Activated naive CD4-positive, alpha-beta T cell treated with anti-CD3 and anti-CD28 coated beads for 36 hours (primary cell): ENCODE results near the gene GPC6. TPM values are rescaled to one million over a fixed set of nuclear protein-coding genes. Genes with fewer than 3 reads are reported as not detected.
A peak's percentile ranks its signal among the peaks of the same experiment; 100 is the strongest.

Experiments
- CTCF ChIA-PET: fragments of 350-600 bp; sonication (Branson Sonifier 250); formaldehyde crosslinking; loops from one replicate; lab custom pipeline; 2021; ENCODE audit warnings: antibody characterized with exemption; lab: Charles Lee
- DNase-seq: peaks from one replicate; pipeline ENCODE4 v3.0.0-alpha.2; 2020
- H3K27ac Mint-ChIP-seq: one replicate; pipeline ENCODE4 v1.8.0; 2021; ENCODE audit warnings: mild to moderate bottlenecking, mixed read lengths
- H3K27me3 Mint-ChIP-seq: one replicate; pipeline ENCODE4 v1.8.0; 2021; ENCODE audit warnings: low read depth, mixed read lengths
- H3K36me3 Mint-ChIP-seq: one replicate; pipeline ENCODE4 v1.8.0; 2021; ENCODE audit warnings: low read depth, mixed read lengths
- H3K4me1 Mint-ChIP-seq: one replicate; pipeline ENCODE4 v1.8.0; 2021; ENCODE audit warnings: low read depth, mixed read lengths
- H3K4me3 Mint-ChIP-seq: one replicate; pipeline ENCODE4 v1.8.0; 2021; ENCODE audit warnings: mild to moderate bottlenecking, moderate library complexity, mixed read lengths
- H3K9me3 Mint-ChIP-seq: one replicate; pipeline ENCODE4 v1.8.0; 2021; ENCODE audit warnings: mixed read lengths
- intact Hi-C: fragments of 100-400 bp; cut with micrococcal nuclease; formaldehyde crosslinking; loops from one replicate; pipeline ENCODE4 v1.15.1; 2023
- total RNA-seq, 2 experiments: library from RNA; stranded (reverse); gene quantifications; one replicate each; pipeline ENCODE4 v1.2.3, GENCODE V29; 2021

GPC6 gene
- total RNA-seq, 2 experiments from 2014 or later = not detected

DNA sequence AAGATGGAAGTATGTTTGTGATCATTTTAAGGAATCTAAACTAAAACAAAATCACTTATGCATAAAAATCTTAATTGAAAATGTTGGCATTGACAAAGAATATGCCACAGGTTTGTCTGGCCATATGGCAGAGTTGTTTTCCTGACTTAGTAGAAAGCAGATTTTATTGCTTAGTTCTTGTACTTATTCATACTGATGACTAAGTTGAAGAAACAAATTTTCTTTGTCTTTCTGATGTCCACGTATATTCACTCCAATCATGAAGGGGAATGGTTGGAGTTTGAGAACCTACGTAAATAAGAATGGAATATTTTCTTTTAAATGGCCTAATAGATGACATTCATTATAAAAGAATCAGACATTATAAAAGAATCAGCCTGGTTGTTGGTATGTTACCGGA, 8.0 kb upstream of the GPC6 start:
- no peak for DNase-seq
- CTCF ChIA-PET = no interaction called here
- Mint-ChIP-seq H3K27me3 (peaks cover 5% of the 10 kb centered on the region), H3K9me3 (no peaks in the 10 kb centered on the region), H3K4me1 (no peaks in the 10 kb centered on the region), H3K36me3 (no peaks in the 10 kb centered on the region), H3K4me3 (no peak overlapping the region), H3K27ac (no peak overlapping the region)
- intact Hi-C loops = no loop called here

DNA sequence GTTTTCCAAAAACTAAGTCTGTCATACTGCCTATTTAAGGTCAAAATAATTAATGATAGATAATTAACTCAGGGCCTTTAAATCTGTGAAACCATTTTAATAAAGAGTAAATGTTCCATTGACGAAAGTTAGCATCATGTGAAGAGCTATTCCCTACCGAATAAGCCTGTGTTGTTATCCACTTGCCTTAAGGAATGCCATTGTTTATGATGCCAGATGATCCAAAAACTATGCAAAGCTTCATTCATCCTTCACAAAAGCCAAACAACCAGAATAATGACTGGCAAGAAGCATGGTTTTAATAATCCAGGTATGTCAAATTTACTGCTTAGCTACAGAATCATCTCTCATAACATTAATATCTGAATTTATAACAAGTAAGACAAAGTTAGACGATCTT, 6.5 kb upstream of the GPC6 start:
- Mint-ChIP-seq H3K4me1 (no peaks in the 10 kb centered on the region), H3K4me3 (no peak overlapping the region), H3K27me3 (peaks cover 9% of the 10 kb centered on the region), H3K9me3 (no peaks in the 10 kb centered on the region), H3K27ac (no peak overlapping the region), H3K36me3 (no peaks in the 10 kb centered on the region)
- no peak for DNase-seq
- CTCF ChIA-PET = no interaction called here
- intact Hi-C loops = no loop called here

DNA sequence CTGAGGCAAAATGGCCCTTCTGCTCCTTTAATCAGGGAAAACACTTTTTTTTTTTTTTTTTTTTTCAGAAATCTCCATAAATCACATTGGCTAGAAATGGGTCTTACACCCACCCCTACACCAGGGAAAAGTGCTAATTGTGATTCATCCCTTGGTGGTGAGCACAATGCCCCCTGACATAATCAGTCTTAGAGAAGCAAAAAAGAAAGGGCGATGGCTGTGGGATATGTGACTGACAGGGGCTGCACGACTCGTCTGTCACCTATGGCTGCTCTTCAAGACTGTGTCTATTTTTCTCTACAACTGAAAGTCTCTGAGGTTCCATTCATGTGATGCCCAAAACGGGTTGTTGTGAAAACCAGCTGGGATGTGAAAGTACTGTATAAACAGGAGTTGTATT, 3.6 kb upstream of the GPC6 start:
- intact Hi-C loops = no loop called here
- CTCF ChIA-PET = no interaction called here
- no peak overlapping the region for H3K27ac Mint-ChIP-seq
- H3K9me3 Mint-ChIP-seq = no peaks in the 10 kb centered on the region
- H3K27me3 Mint-ChIP-seq = peaks cover 32% of the 10 kb centered on the region
- H3K4me3 Mint-ChIP-seq = no peak overlapping the region
- H3K36me3 Mint-ChIP-seq = no peaks in the 10 kb centered on the region
- H3K4me1 Mint-ChIP-seq = peaks cover 2% of the 10 kb centered on the region
- no peak for DNase-seq

DNA sequence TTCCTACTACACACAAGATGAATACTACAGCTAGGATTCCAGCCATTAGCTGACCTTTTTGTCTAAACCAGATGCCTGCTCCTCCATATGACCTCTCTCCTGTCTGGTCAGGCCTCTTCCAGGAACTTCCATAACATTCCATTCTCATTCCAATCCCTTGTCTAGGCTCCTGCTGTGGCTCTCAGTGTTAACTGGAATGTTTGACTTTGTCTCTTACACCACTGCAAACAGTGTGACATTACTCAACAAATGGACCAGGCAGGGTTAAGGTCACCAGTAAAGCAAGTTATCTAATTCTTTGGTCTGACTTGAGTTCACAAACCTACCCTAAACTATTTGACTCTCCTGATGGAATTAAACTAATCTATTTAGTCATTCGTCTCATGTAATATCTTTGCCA, 2.1 kb upstream of the GPC6 start:
- Mint-ChIP-seq H3K9me3 (no peaks in the 10 kb centered on the region), H3K4me3 (no peak overlapping the region), H3K4me1 (peaks cover 5% of the 10 kb centered on the region), H3K27ac (no peak overlapping the region), H3K36me3 (no peaks in the 10 kb centered on the region), H3K27me3 (peaks cover 41% of the 10 kb centered on the region)
- CTCF ChIA-PET = no interaction called here
- intact Hi-C loops = no loop called here
- DNase-seq = no peak

DNA sequence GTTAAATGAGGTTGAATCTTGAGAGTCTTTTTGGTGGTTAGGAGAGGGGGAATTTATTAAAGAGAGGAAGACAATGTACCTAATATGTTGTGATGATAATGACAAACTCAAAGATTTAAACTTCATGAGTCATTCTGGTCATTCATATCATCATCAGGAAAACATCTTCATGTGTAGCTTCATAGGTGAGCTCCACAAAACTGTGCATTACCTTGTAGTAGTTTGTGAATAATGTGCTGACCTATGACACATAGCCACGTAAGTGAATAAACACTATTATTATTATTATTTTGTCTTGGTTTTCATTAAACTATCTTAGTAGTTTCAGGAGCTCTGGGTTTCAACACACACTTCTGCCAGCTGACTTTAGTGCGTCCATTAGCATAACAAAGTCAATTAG, 997 bp upstream of the GPC6 start:
- no peak overlapping the region for H3K27ac Mint-ChIP-seq
- peaks cover 5% of the 10 kb centered on the region for H3K4me1 Mint-ChIP-seq
- H3K36me3 Mint-ChIP-seq = no peaks in the 10 kb centered on the region
- H3K9me3 Mint-ChIP-seq = no peaks in the 10 kb centered on the region
- no peak for DNase-seq
- H3K27me3 Mint-ChIP-seq = peaks cover 46% of the 10 kb centered on the region
- intact Hi-C loops = no loop called here
- H3K4me3 Mint-ChIP-seq = no peak overlapping the region
- CTCF ChIA-PET = no interaction called here

DNA sequence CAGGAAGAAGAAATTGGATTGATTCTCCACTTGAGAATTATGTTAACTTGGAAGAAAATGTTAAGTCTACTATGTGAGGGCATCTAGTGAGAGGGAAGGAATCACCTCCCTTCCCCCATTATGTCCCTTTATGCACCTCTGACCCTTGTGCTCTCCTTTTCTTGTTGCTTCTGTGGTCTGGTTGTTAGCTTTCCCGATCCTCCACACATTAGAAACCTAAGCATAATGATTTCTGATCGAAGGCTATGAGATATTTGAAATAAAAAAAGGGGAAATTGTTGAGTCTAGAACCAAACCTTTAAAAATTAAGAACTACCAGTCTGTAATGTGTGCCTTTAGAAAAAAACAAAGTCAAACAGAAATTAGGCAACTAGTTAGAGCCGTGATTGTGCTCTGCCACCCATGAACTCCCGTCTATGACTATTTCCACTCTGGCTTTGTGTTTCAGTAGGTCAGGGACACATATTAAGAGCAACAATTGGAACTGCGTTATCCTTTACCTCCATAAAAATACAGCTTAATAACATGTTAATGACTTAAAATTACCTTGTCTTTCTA, 463 bp upstream of the GPC6 start:
- Mint-ChIP-seq H3K4me3 (no peak overlapping the region), H3K36me3 (no peaks in the 10 kb centered on the region), H3K27me3 (peaks cover 47% of the 10 kb centered on the region), H3K4me1 (peaks cover 5% of the 10 kb centered on the region), H3K27ac (no peak overlapping the region), H3K9me3 (no peaks in the 10 kb centered on the region)
- intact Hi-C loops = no loop called here
- CTCF ChIA-PET = no interaction called here
- DNase-seq = no peak

DNA sequence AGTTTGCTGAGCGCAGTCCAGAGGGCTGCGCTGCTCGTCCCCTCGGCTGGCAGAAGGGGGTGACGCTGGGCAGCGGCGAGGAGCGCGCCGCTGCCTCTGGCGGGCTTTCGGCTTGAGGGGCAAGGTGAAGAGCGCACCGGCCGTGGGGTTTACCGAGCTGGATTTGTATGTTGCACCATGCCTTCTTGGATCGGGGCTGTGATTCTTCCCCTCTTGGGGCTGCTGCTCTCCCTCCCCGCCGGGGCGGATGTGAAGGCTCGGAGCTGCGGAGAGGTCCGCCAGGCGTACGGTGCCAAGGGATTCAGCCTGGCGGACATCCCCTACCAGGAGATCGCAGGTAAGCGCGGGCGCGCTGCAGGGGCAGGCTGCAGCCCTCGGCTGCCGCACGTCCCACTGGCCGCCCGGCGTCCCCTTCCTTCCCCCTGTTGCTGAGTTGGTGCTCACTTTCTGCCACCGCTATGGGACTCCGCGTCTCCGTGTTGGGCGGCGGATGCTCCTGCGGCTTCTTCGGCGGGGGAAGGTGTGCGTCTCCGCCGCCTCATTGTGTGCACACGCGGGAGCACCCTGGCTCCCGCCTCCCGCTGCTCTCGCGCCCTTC, 772 bp downstream of the GPC6 start:
- H3K27me3 Mint-ChIP-seq = peaks cover 48% of the 10 kb centered on the region
- peaks cover 5% of the 10 kb centered on the region for H3K4me1 Mint-ChIP-seq
- intact Hi-C loops = no loop called here
- no peak for DNase-seq
- H3K27ac Mint-ChIP-seq = no peak overlapping the region
- no peaks in the 10 kb centered on the region for H3K36me3 Mint-ChIP-seq
- CTCF ChIA-PET = no interaction called here
- no peaks in the 10 kb centered on the region for H3K9me3 Mint-ChIP-seq
- H3K4me3 Mint-ChIP-seq = no peak overlapping the region

DNA sequence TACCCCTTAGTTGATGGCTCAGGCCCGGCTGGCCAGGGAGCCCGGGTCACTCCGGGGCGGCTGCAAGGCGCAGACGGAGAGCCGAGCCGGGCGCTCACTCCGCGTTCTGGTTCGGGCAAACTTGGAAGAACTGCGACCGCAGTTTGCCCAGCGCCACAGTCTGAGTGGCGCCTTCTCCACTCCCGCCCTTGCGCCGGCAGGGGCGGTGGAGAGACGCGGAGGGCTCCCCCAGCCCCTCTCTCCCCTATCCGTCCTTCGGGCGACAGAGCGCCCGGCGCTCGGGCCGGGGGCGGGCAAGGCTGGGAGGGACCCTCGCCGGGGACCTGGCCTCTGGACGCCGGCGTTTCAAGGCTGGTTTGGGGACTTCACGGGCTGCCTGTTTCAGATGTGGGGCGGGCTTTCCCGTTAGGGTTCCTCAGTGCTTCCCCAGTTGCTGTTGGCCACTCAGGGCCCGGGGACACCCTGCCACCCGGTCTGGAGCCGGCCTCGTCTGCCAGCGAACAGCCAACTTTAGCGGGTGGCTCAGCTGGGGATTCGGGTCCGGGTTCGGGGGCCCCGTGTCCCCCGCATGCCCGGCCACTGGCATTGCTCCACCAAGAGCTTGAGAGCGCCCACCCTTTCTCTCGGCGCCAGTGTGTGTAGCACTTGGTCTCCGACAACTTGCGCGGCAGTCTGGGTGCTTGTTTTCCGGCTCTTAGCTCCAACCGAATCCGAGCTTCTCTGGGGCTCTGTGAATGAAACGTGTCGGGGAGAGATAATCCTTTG, 1.5 kb downstream of the GPC6 start:
- Mint-ChIP-seq H3K27ac (no peak overlapping the region), H3K9me3 (no peaks in the 10 kb centered on the region), H3K4me1 (peaks cover 5% of the 10 kb centered on the region), H3K27me3 (peaks cover 47% of the 10 kb centered on the region), H3K4me3 (no peak overlapping the region), H3K36me3 (no peaks in the 10 kb centered on the region)
- intact Hi-C loops = no loop called here
- DNase-seq = no peak
- CTCF ChIA-PET = interaction anchor here (0.5 kb wide), 1 partner anchor 55 kb away, joined by 3 read pairs; no protein-coding TSS in a partner anchor

DNA sequence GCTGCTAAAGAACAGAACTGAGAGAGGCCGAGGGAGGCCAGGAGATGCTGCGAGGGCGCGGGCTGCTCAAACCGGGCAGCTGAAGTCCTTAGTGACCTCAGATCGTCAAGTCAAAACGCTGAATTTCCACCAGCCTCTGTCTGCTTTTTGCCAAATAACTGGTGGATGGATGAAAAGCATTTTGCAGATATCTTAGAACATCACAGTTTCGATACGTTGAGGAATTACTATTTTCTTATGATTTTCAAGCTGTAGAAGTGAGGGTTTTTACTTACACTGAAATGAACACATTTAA, 2.0 kb downstream of the GPC6 start:
- Mint-ChIP-seq H3K27ac (no peak overlapping the region), H3K9me3 (no peaks in the 10 kb centered on the region), H3K36me3 (no peaks in the 10 kb centered on the region), H3K4me3 (no peak overlapping the region), H3K27me3 (peaks cover 45% of the 10 kb centered on the region), H3K4me1 (peaks cover 5% of the 10 kb centered on the region)
- intact Hi-C loops = no loop called here
- CTCF ChIA-PET = no interaction called here
- DNase-seq = no peak

DNA sequence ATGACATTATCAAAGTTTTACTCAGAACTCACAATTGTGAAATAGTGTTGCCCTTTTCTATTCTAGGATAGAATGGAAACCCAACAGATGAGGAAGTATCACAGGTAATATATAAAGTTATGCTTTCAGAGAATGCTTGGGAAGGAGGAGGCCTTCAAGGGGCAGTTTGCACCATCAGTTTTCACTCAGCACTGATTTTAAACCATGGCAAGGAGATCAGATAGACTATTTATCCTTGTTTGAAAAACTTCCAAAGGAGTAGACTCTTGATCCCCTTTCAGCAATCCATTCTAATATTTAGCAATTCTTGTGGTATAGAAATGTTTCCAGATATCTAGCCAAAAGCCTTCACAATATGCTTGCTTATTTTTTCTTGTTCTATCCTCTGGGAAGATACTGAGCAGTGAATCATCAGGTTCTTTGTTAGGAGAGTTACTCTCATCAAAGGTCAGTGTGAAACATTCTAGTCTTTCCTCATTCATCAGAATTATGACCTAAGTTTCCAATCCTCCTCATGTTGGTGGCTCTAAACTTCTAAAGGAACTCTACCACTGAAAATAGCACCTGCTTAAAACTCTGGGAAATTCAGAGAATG, 3.8 kb downstream of the GPC6 start:
- H3K9me3 Mint-ChIP-seq = no peaks in the 10 kb centered on the region
- CTCF ChIA-PET = no interaction called here
- no peak overlapping the region for H3K4me3 Mint-ChIP-seq
- no peak for DNase-seq
- H3K27me3 Mint-ChIP-seq = peaks cover 44% of the 10 kb centered on the region
- intact Hi-C loops = no loop called here
- H3K36me3 Mint-ChIP-seq = no peaks in the 10 kb centered on the region
- no peak overlapping the region for H3K27ac Mint-ChIP-seq
- peaks cover 5% of the 10 kb centered on the region for H3K4me1 Mint-ChIP-seq

DNA sequence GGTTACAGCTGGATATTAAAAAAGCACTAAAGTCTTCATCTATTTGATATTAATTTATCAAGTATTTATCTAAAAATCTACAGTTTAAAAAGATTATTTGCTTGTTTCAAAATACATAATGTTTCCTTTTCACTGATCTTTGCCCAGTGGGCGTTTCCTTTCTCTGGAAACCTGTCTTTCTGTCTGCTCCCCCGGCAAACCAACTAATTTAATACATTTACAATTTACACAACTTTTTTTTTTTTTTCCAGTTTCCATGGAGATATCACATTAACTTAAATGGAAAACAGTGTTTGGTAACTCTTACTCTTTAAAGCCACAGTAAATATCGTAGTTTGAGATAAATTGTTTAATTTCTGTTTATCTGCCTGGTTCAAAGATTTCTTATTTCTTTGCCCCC, 5.3 kb downstream of the GPC6 start:
- Mint-ChIP-seq H3K27ac (no peak overlapping the region), H3K4me3 (no peak overlapping the region)
- DNase-seq = no peak

DNA sequence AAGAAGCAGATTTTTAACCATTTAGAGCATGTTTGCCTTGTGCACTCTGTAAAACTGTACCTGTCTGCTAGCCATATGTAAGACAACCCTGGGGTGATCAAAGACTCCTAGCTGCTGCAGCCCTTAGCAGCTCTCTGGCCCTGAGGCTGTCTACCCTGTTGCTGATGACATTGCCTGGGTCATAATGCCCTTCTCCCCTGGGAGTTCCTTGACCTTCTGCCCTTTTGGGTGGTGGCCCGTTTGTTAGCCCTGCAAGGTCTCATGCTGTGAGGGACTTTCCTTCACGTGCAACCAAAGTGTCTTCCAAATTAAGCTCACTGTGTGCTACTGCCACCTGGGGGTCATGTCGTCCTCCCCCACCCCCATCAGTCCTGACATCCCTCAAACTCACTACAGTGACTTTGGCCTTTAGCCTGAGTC, 7.4 kb downstream of the GPC6 start:
- H3K4me3 Mint-ChIP-seq = no peak overlapping the region
- peaks cover 15% of the 10 kb centered on the region for H3K9me3 Mint-ChIP-seq
- H3K27ac Mint-ChIP-seq = no peak overlapping the region
- CTCF ChIA-PET = no interaction called here
- DNase-seq = peak; percentile 5
- no peaks in the 10 kb centered on the region for H3K36me3 Mint-ChIP-seq
- intact Hi-C loops = no loop called here
- peaks cover 16% of the 10 kb centered on the region for H3K27me3 Mint-ChIP-seq
- H3K4me1 Mint-ChIP-seq = no peaks in the 10 kb centered on the region

More for the DNA sequence above, 5.3 kb downstream of the GPC6 start:
- CTCF ChIA-PET = interaction anchor here (0.7 kb wide), 1 partner anchor 625 kb away, joined by 5 read pairs; no protein-coding TSS in a partner anchor
- intact Hi-C loops = no loop called here
- no peaks in the 10 kb centered on the region for H3K36me3 Mint-ChIP-seq
- H3K4me1 Mint-ChIP-seq = peaks cover 3% of the 10 kb centered on the region
- H3K9me3 Mint-ChIP-seq = peaks cover under 1% of the 10 kb centered on the region
- H3K27me3 Mint-ChIP-seq = peaks cover 31% of the 10 kb centered on the region

DNA sequence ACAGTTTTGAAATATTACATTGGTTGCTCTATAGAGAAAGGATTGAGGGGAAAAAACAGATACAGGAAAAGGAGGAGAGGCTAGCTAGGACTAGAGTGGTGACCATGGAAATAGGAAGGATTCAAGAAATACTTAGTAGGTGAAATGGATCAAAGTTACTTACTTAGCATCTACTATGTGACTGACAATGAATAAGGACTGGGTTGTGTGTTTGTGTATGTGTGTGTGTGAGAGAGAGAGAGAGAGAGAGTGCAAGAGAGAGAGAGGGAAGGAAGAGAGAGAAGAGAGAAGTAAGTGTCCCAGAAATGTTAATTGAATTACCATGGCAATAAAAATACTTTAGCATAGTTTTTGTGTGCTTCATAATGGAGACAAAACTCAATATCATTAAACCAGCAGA, 7.9 kb downstream of the GPC6 start:
- Mint-ChIP-seq H3K27me3 (peaks cover 13% of the 10 kb centered on the region), H3K9me3 (peaks cover 20% of the 10 kb centered on the region), H3K27ac (no peak overlapping the region), H3K4me3 (no peak overlapping the region), H3K36me3 (no peaks in the 10 kb centered on the region), H3K4me1 (no peaks in the 10 kb centered on the region)
- no peak for DNase-seq
- CTCF ChIA-PET = no interaction called here
- intact Hi-C loops = no loop called here
